Keratinocyte (primary cell): ENCODE data around the gene CACNB2.

ENCODE experiments used
- CTCF ChIP-seq, 3 experiments: IDR thresholded peaks in 1 of 3; conservative IDR thresholded peaks in 1 of 3; optimal IDR thresholded peaks in 1 of 3; 2 replicates in 2 of 3; 3 replicates in 1 of 3; pipeline versions ENCODE3 to v1.5.1; 2011; ENCODE audit warnings: low read length in 3 of 3, mild to moderate bottlenecking in 3 of 3, moderate library complexity in 2 of 3, control low read depth in 1 of 3, inconsistent platforms in 1 of 3; ENCODE audit not compliant: insufficient read depth in 2 of 3; ENCODE audit errors: extremely low read depth in 1 of 3
- EZH2 ChIP-seq: IDR thresholded peaks from one replicate; pipeline ENCODE4 v1.6.1; 2012; ENCODE audit warnings: inconsistent platforms, mild to moderate bottlenecking, low read length, moderate library complexity

GRCh38 chr10:18472977-18473376, 332.8 kb downstream of the CACNB2 start:
- TF ChIP-seq CTCF (optimal IDR thresholded peaks at IDR 0.05 in 1 of 3, IDR thresholded peaks at IDR 0.05 in 1 of 3, conservative IDR thresholded peaks at IDR 0.05 in 1 of 3; ENCODE audit: extremely low read depth in 1 of 3, insufficient read depth in 2 of 3, low read length in 3 of 3), result no peak
- no peak for TF ChIP-seq EZH2
